Renal cortex interstitium (tissue), 15 donors: Measurements from ENCODE around the gene HMX3. TPM values are rescaled to one million over a fixed set of nuclear protein-coding genes. Genes with fewer than 3 reads are reported as not detected.

Experiments used
- DNase-seq, 11 donors: peaks; one replicate each; pipeline ENCODE4 v3.0.0-alpha.2; 2013; ENCODE audit warnings: low read depth in 9 of 11, low spot score in 4 of 11; ENCODE audit errors: extremely low read depth in 1 of 11
- long read RNA-seq, 16 experiments: transcript quantifications; one replicate each; lab custom pipeline, GENCODE V29; 2026
- polyA plus RNA-seq, 3 donors: library from polyadenylated mRNA; unstranded; fragments of 120-200 nt; gene quantifications; one replicate each; pipeline ENCODE4 v1.2.1, GENCODE V29; 2013; ENCODE audit not compliant: insufficient read length in 3 of 3

The HMX3 gene
- not detected for polyA plus RNA-seq
- long read RNA-seq, donor 1: 0 reads
- long read RNA-seq, donor 2: 0 reads
- long read RNA-seq, donor 3: 0 reads
- long read RNA-seq, donor 4: 0 reads
- long read RNA-seq, donor 5: 0 reads
- long read RNA-seq, donor 6: 0 reads
- long read RNA-seq, donor 7: 0 reads
- long read RNA-seq, donor 8: 0 reads
- long read RNA-seq, donor 9: 0 reads
- long read RNA-seq, donor 10: 0 reads
- long read RNA-seq, donor 11: 0 reads
- long read RNA-seq, donor 12: 0 reads
- long read RNA-seq, donor 13: 0 reads
- long read RNA-seq, donor 14: 0 reads
- long read RNA-seq, donor 15: 0 reads
- long read RNA-seq, donor 16: 0 reads

DNA sequence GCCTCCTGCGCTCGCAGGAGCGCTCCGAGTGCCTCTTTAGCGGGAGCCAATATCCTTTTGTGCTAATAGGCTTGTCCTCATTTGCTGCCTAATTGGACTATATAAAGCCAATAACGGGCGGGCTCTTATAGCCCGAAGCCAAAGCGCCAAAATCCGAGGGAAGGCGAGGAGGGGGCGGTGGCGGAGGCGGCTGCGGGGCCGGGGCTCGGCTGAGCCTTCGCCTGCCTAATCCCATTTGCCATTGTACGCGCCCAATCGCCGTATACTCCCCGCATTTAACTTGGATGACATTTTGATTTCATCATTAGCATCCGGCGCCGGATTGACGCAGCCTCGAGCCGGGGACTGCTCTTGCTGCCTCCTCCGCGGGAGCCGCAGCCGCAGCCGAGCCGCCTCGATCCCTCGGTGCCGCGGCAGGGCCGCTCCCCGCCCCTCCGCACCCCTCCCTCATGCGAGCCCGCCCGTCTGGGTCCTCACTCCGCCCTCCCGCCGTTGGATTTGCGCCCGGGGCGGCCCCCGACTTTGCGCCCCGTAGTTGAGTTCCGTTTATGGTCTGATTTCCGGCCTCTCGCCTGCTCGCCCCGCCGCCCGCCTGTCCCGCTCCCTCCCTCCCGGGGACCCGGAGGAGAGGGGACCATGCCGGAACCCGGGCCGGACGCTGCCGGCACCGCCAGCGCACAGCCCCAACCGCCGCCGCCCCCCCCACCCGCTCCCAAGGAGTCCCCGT, at the start of gene HMX3:
Gene HMX3 (plus strand): TSS at position 556 of the 727 bp plus-strand sequence. CDS start 81 bp downstream, at position 637.
- no peak for DNase-seq

DNA sequence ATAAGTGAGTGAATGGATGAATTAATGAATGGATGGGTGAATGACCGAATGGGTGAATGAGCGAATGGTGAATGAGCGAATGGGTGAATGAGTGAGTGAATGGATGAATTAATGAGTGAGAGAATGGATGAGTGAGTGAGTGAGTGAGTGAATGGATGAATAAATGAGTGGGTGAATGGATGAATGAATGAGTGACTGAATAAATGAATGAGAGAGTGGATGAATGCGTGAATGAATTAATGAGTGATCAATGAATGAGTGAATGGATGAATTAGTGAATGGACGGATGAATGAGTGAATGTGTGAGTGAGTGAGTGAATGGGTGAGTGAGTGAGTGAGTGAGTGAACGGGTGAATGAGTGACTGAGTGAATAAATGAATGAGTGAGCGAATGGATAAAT, 49.5 kb upstream of the HMX3 start:
- DNase-seq: no peak

DNA sequence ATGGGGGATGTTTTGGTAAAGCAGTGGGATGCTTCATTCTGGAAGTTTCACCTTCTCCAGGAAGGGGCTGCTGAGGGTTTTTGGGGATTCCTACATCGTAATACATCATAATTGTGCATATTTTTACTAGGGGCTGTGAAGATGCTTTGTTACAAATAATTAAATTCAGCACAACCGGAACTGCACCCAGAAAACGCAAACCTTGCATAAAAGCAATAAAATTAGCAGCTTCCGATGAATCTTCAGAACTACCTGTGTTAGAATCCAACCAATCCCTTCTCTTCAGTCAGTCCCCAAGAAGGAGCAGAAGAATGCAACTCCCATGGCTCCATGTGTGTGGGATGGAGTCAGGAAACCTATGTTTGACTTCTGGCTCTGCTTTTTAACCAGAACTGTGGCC, 48.4 kb upstream of the HMX3 start:
- DNase-seq: no peak

DNA sequence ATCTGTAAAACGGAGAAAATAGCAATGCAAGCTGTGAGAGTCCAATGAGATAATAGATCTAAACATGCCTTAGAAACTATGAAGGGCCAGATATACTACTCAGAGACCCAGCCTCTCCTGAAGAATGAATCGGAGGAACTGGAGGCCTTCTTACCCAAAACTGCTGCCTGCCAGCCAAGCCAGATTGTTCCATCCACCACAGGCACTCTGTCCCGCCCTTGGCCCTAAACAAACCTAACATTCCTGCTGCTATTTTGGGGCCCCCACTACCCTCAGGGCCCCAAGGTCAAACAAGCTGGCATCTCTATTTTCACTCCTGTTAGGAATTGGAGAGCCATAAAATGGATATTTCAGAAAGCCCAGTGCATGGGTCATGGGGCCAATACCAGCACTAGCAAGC, 48.0 kb upstream of the HMX3 start:
- DNase-seq: no peak

DNA sequence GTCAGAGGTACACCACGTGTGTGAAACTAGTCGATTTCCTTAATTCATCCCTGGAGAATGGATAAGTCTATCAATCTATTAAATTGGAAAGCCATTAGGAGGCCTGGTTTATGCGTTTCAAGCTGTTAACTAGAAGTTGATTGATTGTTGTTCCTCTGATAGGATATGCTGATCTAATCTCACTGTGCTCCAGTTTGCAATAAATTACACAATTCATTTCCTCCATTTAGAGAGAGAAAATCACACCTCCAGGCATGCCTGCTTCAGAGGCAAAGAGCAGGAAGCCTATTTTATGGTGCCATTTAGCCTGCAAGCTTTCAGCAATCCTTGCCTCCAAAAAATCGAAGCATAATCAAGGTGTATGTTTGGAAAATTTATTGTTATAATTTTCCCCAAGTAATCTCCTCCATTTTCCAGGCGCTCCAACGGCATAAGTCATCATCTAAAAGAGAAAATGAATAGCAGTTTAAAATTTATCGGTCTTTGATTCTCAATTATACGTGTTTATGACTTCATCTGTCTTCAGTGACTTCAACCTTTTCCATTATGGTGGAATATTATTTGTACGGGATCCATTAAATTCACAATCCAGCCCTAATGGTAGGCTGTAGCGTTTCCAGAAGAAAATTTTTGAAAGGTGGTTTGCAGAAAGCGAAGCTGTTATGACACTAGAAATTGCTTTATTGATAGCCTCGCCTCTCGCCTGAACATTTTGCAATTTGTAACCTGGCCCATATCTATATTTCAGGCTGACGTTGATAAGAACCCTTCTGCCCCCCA, 42.9 kb upstream of the HMX3 start:
- no peak for DNase-seq

DNA sequence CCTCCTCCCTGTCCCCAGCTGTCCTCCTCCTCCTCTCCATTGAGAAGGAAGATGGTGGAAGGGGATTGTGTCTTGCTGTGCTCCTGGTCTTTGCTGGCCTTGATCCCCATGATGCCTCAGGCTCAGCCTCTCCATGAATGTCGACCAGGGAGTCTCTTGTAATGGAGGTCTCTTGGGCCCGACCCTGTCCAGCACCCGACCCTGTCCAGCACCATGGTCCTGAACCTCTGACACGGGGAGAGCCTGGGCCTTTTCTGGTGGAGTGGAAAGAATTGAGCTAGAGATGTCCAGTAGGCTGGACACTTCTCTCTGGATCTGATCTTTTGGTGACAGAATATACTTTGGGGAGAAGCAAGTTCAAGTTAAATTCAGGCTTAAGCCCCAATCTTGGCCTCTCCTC, 42.3 kb upstream of the HMX3 start:
- no peak for DNase-seq

DNA sequence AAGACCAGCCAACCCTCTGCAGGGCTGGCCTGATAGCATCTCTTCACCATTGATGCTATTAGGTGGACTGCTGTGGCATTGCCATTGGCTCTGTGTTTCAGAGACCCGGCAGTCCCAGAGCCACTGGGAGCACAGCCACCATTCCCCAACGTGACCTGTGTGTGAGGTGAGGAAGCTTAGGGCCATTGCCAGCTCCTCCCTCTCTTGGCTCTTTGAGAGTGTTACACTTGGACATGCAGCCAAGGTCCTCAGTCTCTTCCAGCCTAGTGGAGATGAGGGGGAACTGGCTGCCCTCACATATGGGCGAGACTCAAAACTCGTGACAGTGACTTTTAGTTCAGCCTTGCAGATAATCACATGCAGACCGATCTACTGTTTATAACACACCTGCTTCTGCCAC, 39.3 kb upstream of the HMX3 start:
- DNase-seq: no peak

DNA sequence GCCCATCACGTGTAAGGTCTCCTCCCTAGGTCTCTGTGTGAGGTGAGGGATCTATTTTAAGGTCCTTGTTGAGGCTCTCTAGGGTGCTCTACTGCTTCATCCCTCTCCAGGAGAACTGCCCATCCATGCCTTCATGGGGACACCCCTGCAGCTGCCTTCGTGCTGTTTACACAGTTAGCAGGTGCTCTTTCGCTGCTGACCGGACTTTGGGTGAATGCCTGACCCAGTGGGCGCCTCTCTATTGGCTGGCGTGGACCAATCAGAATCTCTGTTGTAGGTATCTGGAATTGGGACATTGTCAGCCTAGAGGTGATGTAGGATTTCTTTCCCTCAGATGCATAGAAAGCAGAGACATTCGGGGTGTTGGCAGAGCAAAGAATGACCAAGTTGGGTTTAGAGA, 38.7 kb upstream of the HMX3 start:
- no peak for DNase-seq

DNA sequence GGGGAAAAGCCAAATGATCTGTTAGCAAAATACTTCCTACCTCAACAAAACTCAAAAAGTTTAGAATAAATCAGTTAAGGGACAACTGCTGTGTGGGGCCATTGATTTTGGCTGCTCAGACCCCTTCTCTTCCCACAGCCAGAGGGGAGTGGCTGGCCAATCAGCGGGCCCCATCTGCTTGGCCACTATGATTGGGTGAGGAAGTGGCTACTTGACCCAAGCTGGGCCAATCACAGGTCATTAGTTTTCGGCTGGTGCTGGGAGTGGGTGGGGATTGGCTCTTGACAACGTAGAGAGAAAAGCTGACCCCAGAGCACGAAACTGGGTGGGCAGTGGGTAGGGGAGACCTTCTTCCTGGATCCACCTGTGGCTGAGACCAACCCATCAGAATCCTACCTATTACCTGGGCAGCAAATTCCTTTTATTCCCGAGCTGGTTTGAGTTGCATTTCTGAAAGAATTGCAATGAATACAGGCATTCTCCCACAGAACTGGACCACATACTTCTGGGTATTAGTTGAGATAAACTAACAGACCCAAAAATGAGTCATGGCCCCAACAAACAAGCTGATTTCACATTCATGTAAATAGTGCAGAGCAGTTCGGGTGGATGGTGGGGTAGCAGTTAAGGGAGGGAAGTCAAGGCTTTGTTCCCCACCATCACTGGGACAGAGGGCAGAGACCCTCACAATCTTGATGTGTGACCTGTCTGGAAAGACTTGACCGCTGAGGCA, 35.6 kb upstream of the HMX3 start:
- no peak for DNase-seq

DNA sequence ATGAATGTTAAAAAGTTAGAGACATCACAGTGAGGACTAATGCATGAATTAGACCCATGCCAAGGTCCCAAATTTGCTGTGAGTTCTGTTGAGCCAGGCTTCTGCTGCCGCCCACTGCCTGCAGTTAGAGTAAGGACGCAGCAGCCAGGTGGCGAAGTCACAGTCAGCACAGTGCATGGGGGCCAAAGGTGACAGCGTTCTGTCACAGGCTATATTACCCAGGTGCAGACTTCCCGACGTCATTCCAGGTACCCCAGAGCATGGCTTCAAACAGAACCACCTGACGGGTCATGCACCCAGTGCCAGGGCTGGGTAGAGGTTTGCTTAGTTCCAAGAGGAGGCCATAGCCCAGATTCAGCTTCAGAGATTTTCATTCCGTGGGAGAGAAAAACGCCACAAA, 33.9 kb upstream of the HMX3 start:
- DNase-seq: no peak

DNA sequence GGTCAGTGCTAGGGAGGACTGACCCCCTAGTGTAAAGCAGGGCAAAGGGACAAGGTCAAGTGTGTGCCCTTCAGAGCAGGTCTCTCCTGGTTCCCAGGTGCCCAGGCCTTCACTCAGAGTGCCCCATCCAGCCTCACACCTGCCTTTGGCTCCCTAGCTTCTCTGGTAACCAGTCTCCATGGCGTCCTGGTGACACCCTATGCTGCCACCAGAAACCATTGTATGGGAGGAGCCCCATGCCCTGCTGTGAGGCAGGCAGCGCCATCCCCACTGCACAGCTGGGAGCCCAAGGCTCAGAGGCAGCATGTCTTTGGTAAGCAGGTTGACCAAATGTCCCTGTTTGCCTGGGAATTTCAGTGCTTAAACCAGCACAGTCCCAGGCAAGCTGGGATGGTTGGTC, 33.1 kb upstream of the HMX3 start:
- no peak for DNase-seq

DNA sequence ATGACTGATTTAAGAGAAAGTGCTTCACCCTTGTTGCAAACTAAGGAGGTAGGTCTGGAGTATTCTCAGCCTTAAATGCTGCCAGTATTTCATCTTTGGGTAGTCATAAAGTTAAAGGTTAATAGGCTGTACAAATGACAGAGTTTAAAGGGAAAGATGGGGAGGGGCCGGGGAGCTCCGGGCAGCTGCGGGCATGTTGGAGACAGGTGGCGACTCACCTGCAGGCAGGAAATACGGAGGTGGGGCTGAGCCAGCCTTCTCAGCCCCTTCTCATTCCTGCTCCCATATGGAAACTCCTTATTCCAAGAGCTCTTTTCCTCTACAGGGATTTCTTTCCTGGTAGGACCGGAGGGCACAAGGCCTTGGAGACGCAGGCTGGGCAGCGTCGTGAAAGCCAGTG, 31.8 kb upstream of the HMX3 start:
- no peak for DNase-seq

DNA sequence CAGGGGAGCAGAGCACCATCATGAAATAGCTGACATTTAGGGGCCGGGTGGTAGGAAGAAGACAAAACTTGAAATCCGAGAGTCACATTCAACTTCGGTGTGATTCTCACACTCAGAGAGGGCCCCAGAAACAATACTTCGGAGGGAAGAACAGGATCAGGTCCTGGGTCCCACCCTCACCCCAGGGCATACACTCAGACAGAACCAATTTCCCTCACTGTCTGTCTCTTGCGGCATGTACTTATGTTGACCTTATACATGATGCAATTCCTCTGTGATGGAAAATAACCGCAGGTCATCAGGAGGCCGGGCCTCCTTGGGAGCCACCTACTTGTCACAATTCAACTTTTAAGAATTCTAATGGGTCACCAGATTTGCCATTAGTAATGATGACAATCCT, 26.3 kb upstream of the HMX3 start:
- DNase-seq: no peak

DNA sequence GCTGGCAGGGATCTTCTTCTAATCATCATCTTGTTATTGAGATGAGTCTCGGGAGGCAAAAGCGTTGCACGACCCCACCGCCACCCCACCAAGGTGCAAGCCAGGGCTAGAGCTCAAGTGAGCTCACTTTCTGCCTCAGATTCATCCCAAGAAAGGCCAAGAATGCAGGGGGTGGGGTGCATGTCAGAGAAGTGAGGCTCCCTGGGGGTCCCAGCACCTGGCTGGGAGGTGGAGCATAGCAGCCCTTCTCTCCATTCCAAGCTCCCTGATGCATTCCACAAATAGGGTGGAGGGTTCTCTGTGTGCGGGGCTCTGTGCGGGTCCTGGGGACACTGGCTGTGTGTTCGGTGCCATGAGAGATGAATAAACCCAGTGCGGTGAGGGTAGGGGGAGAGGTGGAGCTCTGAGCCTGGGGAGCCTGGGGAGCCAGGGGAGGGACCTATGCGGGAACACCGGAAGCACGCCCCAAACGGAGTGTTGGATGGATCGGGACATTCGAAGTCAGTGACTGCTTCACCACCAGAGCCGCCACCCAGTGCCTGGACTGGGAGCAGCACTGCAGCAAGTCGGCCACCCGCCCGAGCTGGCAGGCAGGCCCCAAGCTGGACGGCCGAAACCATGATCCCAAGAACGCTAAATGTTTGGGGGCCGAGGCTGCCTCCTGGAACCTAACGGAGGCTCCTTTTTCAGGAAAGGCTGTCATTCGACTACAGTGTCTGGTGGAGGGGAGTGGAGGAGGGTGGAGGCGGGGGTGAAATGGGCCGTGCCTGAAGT, 17.9 kb upstream of the HMX3 start:
- no peak for DNase-seq

DNA sequence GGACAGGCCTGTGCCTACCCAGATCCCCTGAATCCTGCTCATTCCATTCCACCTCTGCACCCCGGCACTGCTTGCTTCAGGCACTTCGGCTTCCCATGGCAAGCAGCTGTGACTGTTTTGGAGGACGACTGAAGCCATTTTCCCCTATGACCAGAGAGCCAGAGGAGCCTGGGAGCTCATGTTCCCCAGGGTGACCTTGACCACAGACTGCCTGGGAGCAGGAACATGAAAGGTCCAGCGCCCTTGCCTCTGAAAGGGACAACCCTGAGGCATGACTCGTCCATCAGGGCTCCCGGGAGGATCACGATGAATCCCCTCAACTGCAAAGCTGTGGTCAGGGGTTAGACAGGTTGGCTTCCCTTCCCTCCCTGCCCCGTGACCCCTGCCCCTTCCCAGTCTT, 16.7 kb upstream of the HMX3 start:
- DNase-seq: no peak

DNA sequence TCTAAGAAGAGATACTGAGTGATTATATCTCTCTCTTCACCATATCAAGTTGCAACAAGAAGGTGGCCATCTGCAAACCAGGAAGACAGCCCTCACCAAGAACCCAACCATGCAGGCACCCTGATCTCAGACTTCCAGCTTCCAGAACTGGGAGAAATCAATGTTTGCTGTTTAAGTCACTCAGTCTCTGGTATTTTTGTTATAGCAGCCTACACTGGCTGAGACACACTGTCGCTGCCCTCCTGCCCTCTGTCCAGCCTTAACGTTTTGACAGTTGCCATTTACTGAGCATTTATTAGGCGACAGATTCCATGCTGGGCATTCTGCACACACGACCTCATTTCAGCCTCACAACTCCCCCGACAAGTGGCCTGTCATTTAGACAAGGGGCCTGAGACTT, 9.5 kb upstream of the HMX3 start:
- no peak for DNase-seq

DNA sequence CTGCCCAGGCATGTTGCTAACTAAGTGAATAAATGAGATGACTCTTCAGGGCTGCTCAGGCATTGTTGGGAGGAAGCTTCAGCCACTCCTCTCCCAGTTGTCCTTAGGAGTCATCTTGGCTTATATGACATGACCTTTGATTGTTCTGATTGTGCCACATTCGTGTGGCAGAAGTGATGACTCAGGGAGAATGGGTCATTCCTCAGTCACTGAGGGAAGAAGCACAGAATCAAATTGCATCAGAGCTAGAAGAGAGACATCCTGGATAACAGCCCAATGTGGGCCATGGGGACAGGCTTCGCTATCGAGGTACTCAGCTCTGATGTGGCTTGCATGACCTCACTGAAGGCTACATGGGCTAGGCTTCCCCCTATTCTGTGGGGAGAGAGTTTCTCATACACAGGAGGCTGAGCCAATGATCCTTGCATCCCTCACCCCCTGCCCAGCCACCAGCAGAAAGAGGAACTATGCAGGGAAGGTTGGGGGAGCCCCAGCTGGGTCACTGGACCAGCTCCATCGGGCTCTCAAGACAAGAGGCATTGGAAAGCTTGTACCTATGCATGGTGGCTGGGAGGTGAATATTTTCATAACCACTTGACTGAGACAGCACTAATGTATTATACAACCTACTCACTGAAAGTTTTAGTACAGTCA, 6.0 kb upstream of the HMX3 start:
- DNase-seq: no peak
